GM21576 (cell line): ENCODE measurements around the gene EMD.
"Not testable (repeated sequence)": the region's sequence is repeated elsewhere in the genome, so short reads cannot be mapped to it uniquely, and the experiment has no call there.

Experiments
- ATAC-seq: cut with Tn5 transposase; IDR thresholded peaks from one replicate; pipeline ENCODE4 v1.9.1; 2021; ENCODE audit warnings: mild to moderate bottlenecking, moderate library complexity; ENCODE audit not compliant: unreplicated experiment

The EMD gene

GRCh38 chrX:154371017-154371788 lies 7.9 kb upstream of the EMD start:
- ATAC-seq, result peak; percentile 57

GRCh38 chrX:154371789-154372300 lies 7.2 kb upstream of the EMD start:
- no peak for ATAC-seq

GRCh38 chrX:154372612-154373022 lies 6.5 kb upstream of the EMD start:
- no peak for ATAC-seq

GRCh38 chrX:154373340-154374306 lies 5.5 kb upstream of the EMD start:
- no peak for ATAC-seq

- no peak for ATAC-seq
These were observed 4.6 kb upstream of the EMD start, which contains the start of gene FLNA for GRCh38 chrX:154374313-154375155. Gene FLNA (minus strand): TSS chrX:154374634. CDS start chrX:154371245, 3,389 bp downstream.

- ATAC-seq, result no peak
These were observed 4.0 kb upstream of the EMD start for GRCh38 chrX:154375156-154375504.

GRCh38 chrX:154376774-154377173 lies 2.3 kb upstream of the EMD start:
- ATAC-seq, result no peak

GRCh38 chrX:154378059-154378798 lies 866 bp upstream of the EMD start:
- ATAC-seq, result peak; percentile 3

GRCh38 chrX:154379569-154379951 lies 465 bp downstream of the EMD start:
- ATAC-seq, result no peak

GRCh38 chrX:154380153-154380552 lies 1.1 kb downstream of the EMD start:
- no peak for ATAC-seq

GRCh38 chrX:154380787-154381186 lies 1.7 kb downstream of the EMD start:
- ATAC-seq, result no peak

GRCh38 chrX:154381271-154381670 lies 2.2 kb downstream of the EMD start:
- ATAC-seq, result no peak

GRCh38 chrX:154382483-154383069 lies 3.5 kb downstream of the EMD start:
- ATAC-seq, result no peak

GRCh38 chrX:154383359-154384283 lies 4.5 kb downstream of the EMD start:
- ATAC-seq, result no peak

GRCh38 chrX:154384284-154384892 lies 5.3 kb downstream of the EMD start:
- ATAC-seq, result no peak

- ATAC-seq, result not testable (repeated sequence)
These were observed 9.0 kb downstream of the EMD start for GRCh38 chrX:154388094-154388493.

GRCh38 chrX:154388649-154389048 lies 9.6 kb downstream of the EMD start:
- not testable (repeated sequence) for ATAC-seq
